DOHH2 (cell line): ENCODE data around the gene CCDC63.

Experiments
- CTCF ChIP-seq: fragments of 200-600 bp; sonication (generic); IDR thresholded peaks from one replicate; pipeline ENCODE4 v1.5.1; 2014; ENCODE audit warnings: antibody characterized with exemption, mild to moderate bottlenecking, low read depth, low read length; ENCODE audit not compliant: poor library complexity, severe bottlenecking
- EZH2phosphoT487 ChIP-seq: fragments of 200-600 bp; sonication (generic); IDR thresholded peaks from 2 replicates; pipeline ENCODE4 v1.6.1; 2017; ENCODE audit warnings: borderline replicate concordance, mild to moderate bottlenecking, antibody characterized with exemption, low read length, moderate library complexity, mixed read lengths

GRCh38 chr12:110916295-110916875, 69.6 kb downstream of the CCDC63 start:
- TF ChIP-seq CTCF, result no peak
- TF ChIP-seq EZH2phosphoT487, result no peak
